Karpas-422 (cell line): ENCODE measurements around the gene XAGE3. TPM values are rescaled to one million over a fixed set of nuclear protein-coding genes. Genes with fewer than 3 reads are reported as not detected.
"Not testable (repeated sequence)": the region's sequence is repeated elsewhere in the genome, so short reads cannot be mapped to it uniquely, and the experiment has no call there.

Experiments used
- DNase-seq: peaks from one replicate; pipeline ENCODE4 v3.0.0-alpha.2; 2015
- H2AFZ ChIP-seq: fragments of 200-600 bp; sonication (generic); 2 replicates; pipeline ENCODE4 v1.6.1; 2014; ENCODE audit warnings: antibody characterized with exemption, low read length, mixed read lengths
- H3K27ac ChIP-seq: fragments of 200-600 bp; sonication (generic); 2 replicates; pipeline ENCODE4 v1.5.1; 2014; ENCODE audit warnings: mild to moderate bottlenecking, low read length, moderate library complexity
- H3K27me3 ChIP-seq: fragments of 200-600 bp; sonication (generic); 2 replicates; pipeline ENCODE4 v1.6.1; 2014; ENCODE audit warnings: low read length, mixed read lengths
- H3K36me3 ChIP-seq: fragments of 200-600 bp; sonication (generic); 2 replicates; pipeline ENCODE4 v1.6.1; 2014; ENCODE audit warnings: low read length, mixed read lengths; ENCODE audit not compliant: insufficient read depth
- H3K4me1 ChIP-seq: fragments of 200-600 bp; sonication (generic); 2 replicates; pipeline ENCODE4 v1.6.1; 2014; ENCODE audit warnings: mild to moderate bottlenecking, low read length, mixed read lengths
- H3K4me2 ChIP-seq: fragments of 200-600 bp; sonication (generic); 2 replicates; pipeline ENCODE4 v1.6.1; 2014; ENCODE audit warnings: low read length, low read depth, mild to moderate bottlenecking; ENCODE audit not compliant: poor library complexity, severe bottlenecking
- H3K4me3 ChIP-seq: fragments of 200-600 bp; sonication (generic); 2 replicates; pipeline ENCODE4 v1.5.1; 2014; ENCODE audit warnings: mild to moderate bottlenecking, antibody characterized with exemption, low read length, mixed read lengths
- H3K79me2 ChIP-seq: fragments of 200-600 bp; sonication (generic); 2 replicates; pipeline ENCODE4 v1.6.1; 2014; ENCODE audit warnings: mild to moderate bottlenecking, low read length, mixed read lengths
- H3K9ac ChIP-seq: fragments of 200-600 bp; sonication (generic); 2 replicates; pipeline ENCODE4 v1.6.0; 2014; ENCODE audit warnings: low read length
- H3K9me2 ChIP-seq: fragments of 200-600 bp; sonication (generic), shearing (Covaris generic); replicated peaks from 2 replicates; pipeline ENCODE4 v1.6.0; 2014; ENCODE audit warnings: mild to moderate bottlenecking, low read length, moderate library complexity; ENCODE audit not compliant: insufficient read depth
- H3K9me3 ChIP-seq: fragments of 300-700, 200-600 bp; sonication (generic); 2 replicates; pipeline ENCODE4 v1.6.1; 2014; ENCODE audit warnings: low read length, mixed read lengths
- H4K20me1 ChIP-seq: fragments of 200-600 bp; sonication (generic); 2 replicates; pipeline ENCODE4 v1.6.1; 2014; ENCODE audit warnings: mild to moderate bottlenecking, antibody characterized with exemption, low read length, low read depth; ENCODE audit not compliant: insufficient read depth
- total RNA-seq: library from RNA; depleted of rRNA; stranded (reverse); fragments of >200 nt; shearing (Covaris generic); gene quantifications from 2 replicates; pipeline ENCODE4 v1.2.3, GENCODE V29; 2014; ENCODE audit warnings: low replicate concordance

Gene XAGE3
- total RNA-seq, 1 experiment from 2014 or later, result not detected

DNA sequence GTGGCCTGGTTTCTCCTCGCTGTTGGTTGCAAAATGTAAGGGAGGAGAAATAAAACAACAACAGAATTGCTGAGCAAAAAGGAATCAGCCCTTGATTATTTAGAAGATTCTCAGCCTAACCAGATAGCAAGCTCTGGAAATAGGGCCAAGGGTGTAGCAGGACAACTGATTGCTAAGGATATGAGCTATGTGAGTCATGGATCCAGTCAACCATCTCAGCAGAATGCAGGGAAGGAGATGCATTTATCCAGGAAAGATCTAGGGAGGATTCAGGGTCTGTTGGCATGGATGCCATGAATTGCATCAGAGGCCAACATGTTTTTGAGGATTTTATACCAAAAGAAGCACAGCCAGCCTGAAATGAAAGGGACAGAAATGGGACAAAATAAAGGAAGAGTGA lies 2.2 kb upstream of the XAGE3 start:
- no peaks in the 10 kb centered on the region for H3K9me3 ChIP-seq
- no peaks in the 10 kb centered on the region for H3K36me3 ChIP-seq
- H3K9ac ChIP-seq, result no peak overlapping the region
- no peak overlapping the region for H3K27ac ChIP-seq
- no peaks in the 10 kb centered on the region for H3K79me2 ChIP-seq
- H3K27me3 ChIP-seq, result no peaks in the 10 kb centered on the region
- H3K4me3 ChIP-seq, result no peak overlapping the region
- no peaks in the 10 kb centered on the region for H4K20me1 ChIP-seq
- no peak overlapping the region for H3K4me2 ChIP-seq
- H3K9me2 ChIP-seq, result no peaks in the 10 kb centered on the region
- no peak overlapping the region for H2AFZ ChIP-seq
- no peak for DNase-seq
- H3K4me1 ChIP-seq, result no peaks in the 10 kb centered on the region

DNA sequence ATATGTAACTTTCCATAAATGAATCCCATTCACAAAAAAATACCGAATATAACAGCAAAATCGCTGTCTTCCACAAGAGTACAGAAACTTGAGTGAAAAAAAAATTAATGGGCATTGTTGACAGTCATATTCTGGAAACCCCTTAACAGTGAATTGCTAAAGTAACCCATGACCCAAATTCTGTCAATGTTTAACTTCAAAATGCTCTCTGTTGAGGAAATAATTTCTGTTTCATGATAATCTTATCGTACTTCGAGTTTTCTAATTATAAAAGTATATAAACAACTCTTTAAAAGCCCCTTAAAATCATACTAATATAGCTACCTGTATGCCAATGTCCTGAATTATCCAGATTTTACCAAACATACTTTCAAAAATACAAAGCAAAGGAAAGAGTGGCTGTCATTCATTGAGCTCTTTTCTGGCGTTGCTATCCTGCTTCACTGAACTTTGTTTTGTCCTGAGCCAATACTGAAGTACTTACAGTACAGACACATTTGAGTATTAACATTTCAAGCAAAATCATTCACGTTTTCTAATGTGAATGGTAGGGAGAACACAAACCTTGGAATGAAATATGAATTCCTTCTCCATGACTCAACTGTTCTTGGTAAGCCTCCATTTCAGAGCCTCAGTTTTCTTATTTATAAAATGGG lies 2.4 kb downstream of the XAGE3 start:
- DNase-seq, result no peak
- H3K79me2 ChIP-seq, result no peaks in the 10 kb centered on the region

DNA sequence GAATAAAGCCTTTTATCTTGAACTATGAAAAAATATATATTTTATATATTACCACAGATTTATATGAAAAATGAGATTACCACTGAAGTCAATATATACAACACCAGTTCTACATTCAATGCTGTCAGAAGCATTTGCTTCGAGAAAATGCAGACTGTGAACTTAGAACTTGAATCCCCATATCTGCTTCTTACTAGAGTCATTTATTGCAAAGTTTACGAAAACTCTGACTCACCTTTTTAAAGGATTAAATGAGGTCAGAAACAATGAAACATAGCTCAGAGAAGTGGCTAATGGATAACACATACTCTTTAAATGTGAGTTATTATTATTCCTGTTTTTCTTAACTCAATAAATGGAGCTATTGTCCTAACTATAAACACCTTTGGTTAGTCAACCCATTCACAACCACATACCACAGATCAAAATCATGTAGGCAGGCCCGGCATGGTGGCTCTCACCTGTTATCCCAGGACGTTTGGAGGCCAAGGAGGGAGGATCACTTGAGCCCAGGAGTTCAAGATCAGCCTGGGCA lies 10.8 kb downstream of the XAGE3 start:
- not testable (repeated sequence) for H3K27ac ChIP-seq, H3K9ac ChIP-seq, H3K36me3 ChIP-seq, H4K20me1 ChIP-seq, H3K9me3 ChIP-seq, H3K4me2 ChIP-seq, H3K9me2 ChIP-seq, H3K27me3 ChIP-seq, H3K4me3 ChIP-seq, DNase-seq, H3K79me2 ChIP-seq, H2AFZ ChIP-seq
- peaks cover 14% of the 10 kb centered on the region for H3K4me1 ChIP-seq

More for the DNA sequence above, 2.4 kb downstream of the XAGE3 start:
- no peaks in the 10 kb centered on the region for H3K9me2 ChIP-seq
- H3K9ac ChIP-seq, result no peak overlapping the region
- H3K27ac ChIP-seq, result no peak overlapping the region
- H3K27me3 ChIP-seq, result no peaks in the 10 kb centered on the region
- no peak overlapping the region for H2AFZ ChIP-seq
- H3K9me3 ChIP-seq, result no peaks in the 10 kb centered on the region
- no peak overlapping the region for H3K4me3 ChIP-seq
- H3K36me3 ChIP-seq, result no peaks in the 10 kb centered on the region
- H4K20me1 ChIP-seq, result no peaks in the 10 kb centered on the region
- H3K4me2 ChIP-seq, result no peak overlapping the region
- H3K4me1 ChIP-seq, result no peaks in the 10 kb centered on the region

DNA sequence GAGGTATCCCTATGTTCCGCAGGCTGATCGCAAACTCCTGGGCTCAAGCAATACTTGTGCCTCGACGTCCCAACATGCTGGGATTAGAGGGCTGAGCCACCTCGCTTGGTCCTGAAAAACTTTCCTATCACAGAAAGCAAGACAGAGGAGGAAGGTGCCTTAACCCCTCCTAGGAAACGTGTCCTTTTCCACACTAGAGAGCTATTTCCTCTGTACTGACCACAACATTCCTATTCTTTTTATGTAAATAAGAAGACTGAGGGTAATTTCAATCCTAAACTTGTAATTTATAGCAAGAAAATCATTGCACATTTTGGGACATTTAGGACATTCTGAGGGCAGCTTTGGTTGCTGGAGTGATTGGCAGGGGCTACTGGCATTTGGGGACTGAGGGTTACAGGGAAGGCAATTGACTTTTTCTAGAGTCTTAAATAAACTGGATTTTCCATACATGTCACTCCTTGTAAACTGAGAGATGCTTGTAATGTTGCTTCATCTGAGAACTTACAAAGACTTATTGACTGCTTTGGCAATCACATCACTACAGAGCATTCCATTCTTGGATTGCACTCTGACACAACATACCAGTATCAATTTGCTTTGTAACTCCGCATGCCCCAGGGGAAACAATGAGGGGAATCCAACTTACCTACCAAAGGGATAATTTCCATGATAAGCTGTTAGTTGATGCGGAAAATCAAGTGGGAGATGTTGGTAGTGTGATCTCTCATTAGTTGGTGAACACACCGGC lies 15.6 kb downstream of the XAGE3 start:
- H3K4me3 ChIP-seq, result no peak overlapping the region
- H3K36me3 ChIP-seq, result no peaks in the 10 kb centered on the region
- no peak overlapping the region for H3K27ac ChIP-seq
- no peaks in the 10 kb centered on the region for H4K20me1 ChIP-seq
- no peaks in the 10 kb centered on the region for H3K27me3 ChIP-seq
- H3K4me2 ChIP-seq, result no peak overlapping the region
- H3K9me3 ChIP-seq, result no peaks in the 10 kb centered on the region
- H3K9ac ChIP-seq, result no peak overlapping the region
- H2AFZ ChIP-seq, result no peak overlapping the region
- H3K9me2 ChIP-seq, result no peaks in the 10 kb centered on the region
- H3K79me2 ChIP-seq, result no peaks in the 10 kb centered on the region
- DNase-seq, result no peak
- H3K4me1 ChIP-seq, result peaks cover 14% of the 10 kb centered on the region

DNA sequence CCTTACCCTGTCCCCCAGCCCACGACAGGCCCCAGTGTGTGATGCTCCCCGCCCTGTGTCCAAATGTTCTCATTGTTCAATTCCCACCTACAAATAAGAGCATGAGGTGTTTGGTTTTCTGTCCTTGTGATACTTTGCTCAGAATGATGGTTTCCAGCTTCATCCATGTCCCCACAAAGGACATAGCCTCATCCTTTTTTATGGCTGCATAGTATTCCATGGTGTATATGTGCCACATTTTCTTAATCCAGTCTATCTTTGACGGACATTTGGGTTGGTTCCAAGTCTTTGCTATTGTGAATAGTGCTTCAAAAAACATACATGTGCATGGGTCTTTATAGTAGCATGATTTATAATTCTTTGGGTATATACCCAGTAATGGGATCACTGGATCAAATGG lies 24.3 kb downstream of the XAGE3 start:
- H3K9ac ChIP-seq, H3K79me2 ChIP-seq, H3K4me2 ChIP-seq, H3K9me2 ChIP-seq, DNase-seq, H3K36me3 ChIP-seq, H2AFZ ChIP-seq, H3K27me3 ChIP-seq, H4K20me1 ChIP-seq, H3K27ac ChIP-seq, H3K9me3 ChIP-seq, H3K4me3 ChIP-seq, H3K4me1 ChIP-seq: not testable (repeated sequence)

DNA sequence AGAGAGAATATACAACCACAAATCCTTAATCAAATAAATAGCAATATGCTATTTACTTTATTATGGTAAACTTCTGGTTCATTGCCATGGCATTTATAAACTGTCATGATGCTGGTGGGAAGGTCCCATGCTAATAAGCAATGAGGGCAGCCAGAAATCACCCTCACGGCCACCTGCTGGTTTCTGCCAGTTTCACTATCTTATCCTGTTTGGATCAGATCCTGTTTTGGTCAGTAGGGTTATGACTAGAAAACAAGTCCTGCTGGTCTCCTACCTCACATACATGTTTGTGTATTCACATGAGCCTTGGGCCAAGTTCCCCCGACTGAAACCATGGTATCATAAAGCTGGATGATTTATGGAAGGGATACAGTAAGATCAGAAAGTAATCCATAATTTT lies 28.7 kb downstream of the XAGE3 start:
- no peaks in the 10 kb centered on the region for H3K9me3 ChIP-seq
- DNase-seq, result no peak
- H2AFZ ChIP-seq, result no peak overlapping the region
- H3K4me2 ChIP-seq, result no peak overlapping the region
- H3K9me2 ChIP-seq, result no peaks in the 10 kb centered on the region
- H3K27ac ChIP-seq, result no peak overlapping the region
- H3K4me1 ChIP-seq, result peaks cover 6% of the 10 kb centered on the region; the same call in 1 of the 2 replicates
- H3K36me3 ChIP-seq, result no peaks in the 10 kb centered on the region
- no peak overlapping the region for H3K9ac ChIP-seq
- H3K4me3 ChIP-seq, result no peak overlapping the region
- H4K20me1 ChIP-seq, result no peaks in the 10 kb centered on the region
- no peaks in the 10 kb centered on the region for H3K27me3 ChIP-seq
- no peaks in the 10 kb centered on the region for H3K79me2 ChIP-seq

DNA sequence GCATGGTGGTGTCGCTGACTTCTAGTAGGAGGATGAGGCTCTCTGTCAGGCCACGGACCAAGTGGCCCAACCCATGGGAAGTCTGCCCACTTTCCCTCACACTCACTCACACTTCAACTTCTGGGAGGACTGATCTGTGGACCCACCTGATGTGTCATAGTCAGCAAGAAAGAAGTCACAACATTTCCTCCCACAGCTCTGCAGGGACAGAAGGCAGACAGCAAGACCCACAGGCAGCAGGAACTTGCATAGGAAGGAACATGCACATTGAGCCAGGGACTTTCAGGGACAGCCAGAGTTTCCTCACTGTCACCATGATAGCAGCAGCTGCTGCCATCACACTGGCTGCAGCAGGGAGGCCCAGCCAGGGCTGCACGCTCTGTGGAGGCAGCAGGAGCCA lies 37.3 kb downstream of the XAGE3 start:
- H3K4me3 ChIP-seq, result no peak overlapping the region
- no peaks in the 10 kb centered on the region for H3K9me2 ChIP-seq
- no peaks in the 10 kb centered on the region for H3K36me3 ChIP-seq
- H3K27me3 ChIP-seq, result no peaks in the 10 kb centered on the region
- H2AFZ ChIP-seq, result no peak overlapping the region
- no peak overlapping the region for H3K4me2 ChIP-seq
- no peaks in the 10 kb centered on the region for H3K79me2 ChIP-seq
- H3K9me3 ChIP-seq, result no peaks in the 10 kb centered on the region
- H3K9ac ChIP-seq, result no peak overlapping the region
- DNase-seq, result no peak
- no peaks in the 10 kb centered on the region for H4K20me1 ChIP-seq
- no peaks in the 10 kb centered on the region for H3K4me1 ChIP-seq
- H3K27ac ChIP-seq, result no peak overlapping the region

DNA sequence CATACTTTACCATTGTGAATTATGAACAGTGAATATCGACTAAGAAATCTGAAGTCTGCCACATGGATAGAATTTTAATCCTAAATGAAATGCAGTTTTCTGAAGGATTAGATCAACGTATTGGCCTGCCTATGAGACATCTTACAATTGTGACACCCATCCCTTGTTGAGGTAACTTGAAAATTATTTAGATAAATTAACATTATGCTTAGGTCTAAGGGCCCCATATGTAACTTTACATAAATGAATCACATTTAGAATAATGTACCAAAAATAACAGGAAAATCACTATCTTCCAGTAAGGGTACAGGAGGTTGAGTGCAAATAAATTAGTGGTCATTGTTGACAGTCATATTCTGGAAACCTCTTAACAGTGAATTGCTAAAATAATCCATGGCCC lies 43.3 kb downstream of the XAGE3 start:
- H3K79me2 ChIP-seq, result no peaks in the 10 kb centered on the region
- no peak overlapping the region for H3K4me3 ChIP-seq
- no peaks in the 10 kb centered on the region for H3K4me1 ChIP-seq
- no peak overlapping the region for H3K27ac ChIP-seq
- no peaks in the 10 kb centered on the region for H3K27me3 ChIP-seq
- DNase-seq, result no peak
- no peak overlapping the region for H2AFZ ChIP-seq
- no peaks in the 10 kb centered on the region for H3K9me2 ChIP-seq
- no peak overlapping the region for H3K4me2 ChIP-seq
- H3K36me3 ChIP-seq, result no peaks in the 10 kb centered on the region
- H3K9me3 ChIP-seq, result no peaks in the 10 kb centered on the region
- H3K9ac ChIP-seq, result no peak overlapping the region
- no peaks in the 10 kb centered on the region for H4K20me1 ChIP-seq
